Fibroblast of gingiva (primary cell): ENCODE results near the gene SHTN1.

Source experiments
- DNase-seq: peaks from one replicate; pipeline ENCODE4 v3.0.0-alpha.2; 2011; ENCODE audit warnings: low read depth

SHTN1 gene

GRCh38 chr10:116917481-116917880 is 87.5 kb downstream of the SHTN1 start:
- no peak for DNase-seq

- DNase-seq: no peak
These were observed 89.6 kb downstream of the SHTN1 start for GRCh38 chr10:116915340-116915739.

- no peak for DNase-seq
These were observed 91.3 kb downstream of the SHTN1 start for GRCh38 chr10:116913695-116914094.

GRCh38 chr10:116912162-116912561 is 92.8 kb downstream of the SHTN1 start:
- DNase-seq: no peak

- no peak for DNase-seq
These were observed 94.1 kb downstream of the SHTN1 start for GRCh38 chr10:116910910-116911309.

- no peak for DNase-seq
These were observed 95.7 kb downstream of the SHTN1 start for GRCh38 chr10:116909307-116909706.

- DNase-seq: no peak
These were observed 97.6 kb downstream of the SHTN1 start for GRCh38 chr10:116907245-116907987.

- no peak for DNase-seq
These were observed 99.2 kb downstream of the SHTN1 start for GRCh38 chr10:116905845-116906210.

- DNase-seq: no peak
These were observed 105.4 kb downstream of the SHTN1 start for GRCh38 chr10:116899626-116900025.

- DNase-seq: no peak
These were observed 111.3 kb downstream of the SHTN1 start for GRCh38 chr10:116893686-116894037.

GRCh38 chr10:116892907-116893685 is 111.9 kb downstream of the SHTN1 start:
- DNase-seq: no peak

- peak; percentile 35 for DNase-seq
These were observed 113.8 kb downstream of the SHTN1 start for GRCh38 chr10:116891208-116891607.

GRCh38 chr10:116889066-116889465 is 115.9 kb downstream of the SHTN1 start:
- no peak for DNase-seq

- peak; percentile 57 for DNase-seq
These were observed 116.5 kb downstream of the SHTN1 start for GRCh38 chr10:116888380-116889055.

- DNase-seq: no peak
These were observed 118.2 kb downstream of the SHTN1 start for GRCh38 chr10:116886772-116887171.

GRCh38 chr10:116882639-116883038 is 122.3 kb downstream of the SHTN1 start:
- no peak for DNase-seq

GRCh38 chr10:116880716-116881482 is 124.1 kb downstream of the SHTN1 start:
- no peak for DNase-seq

- no peak for DNase-seq
These were observed 125.2 kb downstream of the SHTN1 start for GRCh38 chr10:116879817-116880216.

GRCh38 chr10:116878123-116878522 is 126.9 kb downstream of the SHTN1 start:
- DNase-seq: no peak

- DNase-seq: no peak
These were observed 127.6 kb downstream of the SHTN1 start for GRCh38 chr10:116877391-116877790.

GRCh38 chr10:116875897-116876296 is 129.1 kb downstream of the SHTN1 start:
- no peak for DNase-seq

- no peak for DNase-seq
These were observed 131.9 kb downstream of the SHTN1 start for GRCh38 chr10:116873134-116873533.
